B cell (primary cell): ENCODE measurements around the gene NPTXR. TPM values are rescaled to one million over a fixed set of nuclear protein-coding genes. Genes with fewer than 3 reads are reported as not detected.

Source experiments
- ATAC-seq: fragments of 200-7000 bp; cut with Tn5 transposase; one replicate; pipeline ENCODE4 v1.10.0; 2021; ENCODE audit warnings: low read depth, mild to moderate bottlenecking, moderate number of reproducible peaks, moderate library complexity
- CTCF ChIA-PET: fragments of 350-600 bp; sonication (Branson Sonifier 250); formaldehyde crosslinking; loops from one replicate; lab custom pipeline; 2021; ENCODE audit warnings: antibody characterized with exemption, inconsistent platforms; lab: Charles Lee
- POLR2A ChIA-PET: fragments of 350-600 bp; sonication (Branson Sonifier 250); formaldehyde crosslinking; loops from one replicate; lab custom pipeline; 2021; ENCODE audit warnings: antibody characterized with exemption; lab: Charles Lee
- DNase-seq: peaks from one replicate; pipeline ENCODE4 v3.0.0; 2013
- H2AFZ ChIP-seq: 2 replicates; pipeline ENCODE4 v1.6.1; 2012; ENCODE audit warnings: mild to moderate bottlenecking, low read depth, low read length; ENCODE audit not compliant: insufficient read depth, poor library complexity, severe bottlenecking
- H3K27ac ChIP-seq, 2 donors: 1 replicate in 1 of 2; 2 replicates in 1 of 2; pipeline ENCODE4 v1.5.1; 2012 to 2013; ENCODE audit warnings: low read length in 2 of 2, mild to moderate bottlenecking in 2 of 2, moderate library complexity in 1 of 2
- H3K27me3 ChIP-seq, 4 experiments: fragments of 200-600 bp in 1 of 4; sonication (generic) in 1 of 4; replicated peaks in 1 of 4; 1 replicate in 2 of 4; 2 replicates in 2 of 4; pipeline versions ENCODE4 v1.6.1 to v1.7.0; 2013 to 2016; ENCODE audit warnings: low read length in 3 of 4, mild to moderate bottlenecking in 2 of 4, mixed read lengths in 1 of 4, moderate library complexity in 1 of 4; ENCODE audit not compliant: insufficient read depth in 4 of 4, control insufficient read depth in 3 of 4; ENCODE audit errors: control extremely low read depth in 1 of 4
- H3K36me3 ChIP-seq, 2 experiments: replicated peaks in 1 of 2; 1 replicate in 1 of 2; 2 replicates in 1 of 2; pipeline versions ENCODE4 v1.6.1 to v1.7.1; 2013; ENCODE audit warnings: low read length in 1 of 2; ENCODE audit not compliant: insufficient read depth in 2 of 2, control insufficient read depth in 1 of 2; ENCODE audit errors: control extremely low read depth in 1 of 2, extremely low read depth in 1 of 2
- H3K4me1 ChIP-seq, 2 donors: fragments of 200-600 bp in 1 of 2; sonication (generic) in 1 of 2; 1 replicate in 1 of 2; 2 replicates in 1 of 2; pipeline versions ENCODE4 v1.5.1 to v1.6.1; 2013 to 2017; ENCODE audit warnings: low read length in 2 of 2; ENCODE audit not compliant: control insufficient read depth in 2 of 2, insufficient read depth in 2 of 2
- H3K4me2 ChIP-seq: replicated peaks from 2 replicates; pipeline ENCODE3; 2012; ENCODE audit warnings: mild to moderate bottlenecking, low read depth, low read length; ENCODE audit not compliant: poor library complexity, severe bottlenecking
- H3K4me3 ChIP-seq, 5 experiments: fragments of 200-600 bp in 1 of 5; sonication (generic) in 1 of 5; 1 replicate in 3 of 5; 2 replicates in 2 of 5; pipeline versions ENCODE4 v1.5.1 to v1.7.0; 2011 to 2016; ENCODE audit warnings: low read length in 4 of 5, mild to moderate bottlenecking in 4 of 5, low read depth in 2 of 5, control low read depth in 1 of 5, moderate library complexity in 1 of 5; ENCODE audit not compliant: insufficient read depth in 1 of 5; ENCODE audit errors: control extremely low read depth in 1 of 5, extremely low read depth in 1 of 5
- H3K79me2 ChIP-seq: fragments of 200-600 bp; sonication (generic); one replicate; pipeline ENCODE4 v1.6.0; 2016; ENCODE audit warnings: low read length; ENCODE audit not compliant: control insufficient read depth, insufficient read depth
- H3K9ac ChIP-seq: fragments of 200-600 bp; sonication (generic); 2 replicates; pipeline ENCODE4 v1.6.1; 2017; ENCODE audit warnings: mild to moderate bottlenecking, low read length, moderate library complexity
- H3K9me3 ChIP-seq, 3 donors: one replicate each; pipeline versions ENCODE4 v1.6.1 to v1.7.1; 2013; ENCODE audit warnings: low read length in 2 of 3; ENCODE audit not compliant: control insufficient read depth in 2 of 3, insufficient read depth in 1 of 3; ENCODE audit errors: control extremely low read depth in 1 of 3
- H4K20me1 ChIP-seq: 2 replicates; pipeline ENCODE4 v1.6.0; 2012; ENCODE audit warnings: mild to moderate bottlenecking, low read length; ENCODE audit not compliant: insufficient read depth, control insufficient read depth, poor library complexity, severe bottlenecking
- H3K27ac Mint-ChIP-seq: one replicate; pipeline ENCODE4 v1.8.0; 2021; ENCODE audit warnings: mixed read lengths
- H3K27me3 Mint-ChIP-seq: one replicate; pipeline ENCODE4 v1.8.0; 2021; ENCODE audit warnings: mixed read lengths
- H3K4me1 Mint-ChIP-seq: one replicate; pipeline ENCODE4 v1.8.0; 2021; ENCODE audit warnings: mixed read lengths
- H3K4me3 Mint-ChIP-seq: one replicate; pipeline ENCODE4 v1.8.0; 2021; ENCODE audit warnings: mixed read lengths
- H3K9me3 Mint-ChIP-seq: one replicate; pipeline ENCODE4 v1.8.0; 2022; ENCODE audit warnings: mixed read lengths; ENCODE audit not compliant: insufficient read depth
- EZH2 ChIP-seq: IDR thresholded peaks from 2 replicates; pipeline ENCODE4 v1.6.1; 2012; ENCODE audit warnings: borderline replicate concordance, low read depth, mild to moderate bottlenecking, moderate library complexity, low read length; ENCODE audit not compliant: insufficient read depth, poor library complexity, severe bottlenecking
- WGBS: methylation state at CpG from one replicate; pipeline ENCODE4 v1.1.5; 2013; ENCODE audit warnings: missing lambda C conversion rate; ENCODE audit not compliant: insufficient coverage; 5-methylcytosine and 5-hydroxymethylcytosine counted together
- intact Hi-C: fragments of 100-400 bp; cut with micrococcal nuclease; formaldehyde crosslinking; loops from one replicate; pipeline ENCODE4 v1.10.0; 2022
- polyA plus RNA-seq: library from polyadenylated mRNA; depleted of rRNA; stranded (reverse); fragments of >200 nt; gene quantifications from 2 replicates; pipeline ENCODE4 v1.2.3, GENCODE V29; 2012
- total RNA-seq, 2 donors: library from RNA; stranded (reverse); fragments of 120-200 nt in 1 of 2; gene quantifications; 1 replicate in 1 of 2; 2 replicates in 1 of 2; pipeline versions ENCODE4 v1.2.3 to v1.2.4, GENCODE V29; 2013 to 2022
- TF ChIP-seq, protein P1 (sequence below): fragments of 200-600 bp; IDR thresholded peaks from one replicate; pipeline ENCODE4 v1.8.0; 2022; ENCODE audit warnings: antibody characterized with exemption, mild to moderate bottlenecking

The NPTXR gene
- total and polyA plus RNA-seq, 2 donors (not counting 1 experiment from before 2014, with no cell fraction given): 0.16 to 0.71 TPM

DNA sequence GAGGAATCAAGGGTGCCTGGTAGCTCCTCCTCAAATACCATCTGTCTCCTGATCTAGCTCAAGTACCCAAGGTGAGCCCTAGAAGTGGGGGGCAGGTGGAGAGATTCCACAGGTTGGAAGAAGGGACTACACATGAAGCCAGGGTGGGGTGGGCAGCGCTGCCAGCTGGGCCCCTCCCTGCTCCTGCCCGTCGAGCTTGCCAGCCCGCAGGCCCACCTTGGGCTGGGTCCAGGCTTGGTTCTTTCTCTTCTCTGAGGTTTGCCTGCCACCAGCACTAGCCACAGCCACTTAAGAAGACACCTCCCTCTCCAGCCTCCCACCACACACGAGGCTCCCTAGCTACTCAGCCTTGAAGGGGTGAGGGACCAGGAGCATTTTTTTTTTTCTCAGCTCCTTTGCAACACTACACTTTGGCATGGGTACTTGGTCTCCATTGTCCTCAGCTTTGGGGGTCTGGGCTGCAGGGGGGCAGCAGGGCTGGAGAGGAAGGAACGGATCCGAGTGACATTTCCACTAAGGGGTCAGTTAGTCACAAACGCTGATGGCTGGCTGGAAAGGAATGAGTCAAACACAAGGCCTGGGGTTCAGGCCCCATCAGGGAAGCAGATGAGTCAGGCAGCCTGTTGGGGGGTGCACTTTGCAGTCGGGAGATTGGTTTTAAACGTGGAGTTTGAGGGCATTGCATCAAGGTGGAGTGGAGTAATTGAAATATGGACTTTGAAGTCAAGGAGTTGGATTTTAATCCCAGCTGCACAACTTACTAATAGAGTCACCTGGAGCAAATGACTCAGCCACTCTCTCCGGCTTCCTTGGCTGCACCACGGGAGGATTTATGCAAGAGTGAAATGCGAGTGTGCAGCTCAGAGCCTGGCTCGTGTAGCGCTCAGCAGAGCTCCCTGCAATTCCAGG is 7.4 kb upstream of the NPTXR start:
- H3K79me2 ChIP-seq: no peaks in the 10 kb centered on the region
- DNase-seq: no peak
- no peak for TF ChIP-seq EZH2
- TF ChIP-seq, protein P1, sequence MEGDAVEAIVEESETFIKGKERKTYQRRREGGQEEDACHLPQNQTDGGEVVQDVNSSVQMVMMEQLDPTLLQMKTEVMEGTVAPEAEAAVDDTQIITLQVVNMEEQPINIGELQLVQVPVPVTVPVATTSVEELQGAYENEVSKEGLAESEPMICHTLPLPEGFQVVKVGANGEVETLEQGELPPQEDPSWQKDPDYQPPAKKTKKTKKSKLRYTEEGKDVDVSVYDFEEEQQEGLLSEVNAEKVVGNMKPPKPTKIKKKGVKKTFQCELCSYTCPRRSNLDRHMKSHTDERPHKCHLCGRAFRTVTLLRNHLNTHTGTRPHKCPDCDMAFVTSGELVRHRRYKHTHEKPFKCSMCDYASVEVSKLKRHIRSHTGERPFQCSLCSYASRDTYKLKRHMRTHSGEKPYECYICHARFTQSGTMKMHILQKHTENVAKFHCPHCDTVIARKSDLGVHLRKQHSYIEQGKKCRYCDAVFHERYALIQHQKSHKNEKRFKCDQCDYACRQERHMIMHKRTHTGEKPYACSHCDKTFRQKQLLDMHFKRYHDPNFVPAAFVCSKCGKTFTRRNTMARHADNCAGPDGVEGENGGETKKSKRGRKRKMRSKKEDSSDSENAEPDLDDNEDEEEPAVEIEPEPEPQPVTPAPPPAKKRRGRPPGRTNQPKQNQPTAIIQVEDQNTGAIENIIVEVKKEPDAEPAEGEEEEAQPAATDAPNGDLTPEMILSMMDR: no peak
- Mint-ChIP-seq H3K9me3 (no peaks in the 10 kb centered on the region), H3K4me1 (no peaks in the 10 kb centered on the region), H3K4me3 (no peak overlapping the region), H3K27me3 (peaks cover 48% of the 10 kb centered on the region), H3K27ac (no peak overlapping the region)
- H3K27me3 ChIP-seq: peaks cover 0 to 15% (median 2%) of the 10 kb centered on the region in 4 experiments
- no peaks in the 10 kb centered on the region for H3K36me3 ChIP-seq
- ATAC-seq: no peak
- ChIA-PET POLR2A (no interaction called here), CTCF (no interaction called here)
- no peaks in the 10 kb centered on the region for H3K9me3 ChIP-seq
- no peak overlapping the region for H2AFZ ChIP-seq
- 70% methylated on average over 10 of the region's 15 CpGs for WGBS
- intact Hi-C loops: no loop called here
- no peak overlapping the region for H3K27ac ChIP-seq
- H3K9ac ChIP-seq: no peak overlapping the region
- no peaks in the 10 kb centered on the region for H3K4me1 ChIP-seq
- H3K4me3 ChIP-seq: no peak overlapping the region
- no peaks in the 10 kb centered on the region for H4K20me1 ChIP-seq
- no peak overlapping the region for H3K4me2 ChIP-seq

DNA sequence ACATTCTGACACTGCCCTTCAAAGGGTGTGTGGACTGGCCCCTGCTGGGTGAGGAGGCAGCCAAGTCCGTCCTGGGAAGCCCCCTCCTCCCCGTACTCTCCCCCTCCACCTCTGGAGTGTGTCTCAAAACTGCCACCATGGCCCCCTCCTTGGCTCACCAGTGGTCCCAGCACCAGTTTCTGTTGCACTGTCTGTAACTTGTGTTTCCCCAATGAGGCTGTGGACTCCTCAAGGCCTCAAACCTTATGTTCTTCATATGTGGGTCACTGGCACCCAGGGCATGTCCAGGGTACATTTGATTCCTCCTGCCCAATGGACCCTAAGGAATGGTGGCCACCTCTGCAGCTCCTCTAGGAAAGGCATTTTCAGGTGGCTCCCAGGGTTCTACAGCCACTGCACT is 6.6 kb upstream of the NPTXR start:
- Histone ChIP-seq H3K27me3 (peaks cover 0 to 19% (median 3%) of the 10 kb centered on the region in 4 experiments), H3K4me3 (no peak overlapping the region), H3K4me2 (no peak overlapping the region), H3K9ac (no peak overlapping the region), H2AFZ (no peak overlapping the region), H3K4me1 (no peaks in the 10 kb centered on the region), H4K20me1 (no peaks in the 10 kb centered on the region), H3K36me3 (no peaks in the 10 kb centered on the region), H3K27ac (no peak overlapping the region), H3K79me2 (no peaks in the 10 kb centered on the region), H3K9me3 (no peaks in the 10 kb centered on the region)
- Mint-ChIP-seq H3K4me1 (no peaks in the 10 kb centered on the region), H3K4me3 (no peak overlapping the region), H3K27ac (no peak overlapping the region), H3K9me3 (no peaks in the 10 kb centered on the region), H3K27me3 (peaks cover 44% of the 10 kb centered on the region)
- POLR2A ChIA-PET: no interaction called here
- CTCF ChIA-PET: no interaction called here
- intact Hi-C loops: no loop called here
- TF ChIP-seq, protein P1: no peak
- TF ChIP-seq EZH2: no peak
- ATAC-seq (no peak), DNase-seq (no peak)
- WGBS: 80% methylated on average over 1 of the region's 2 CpGs
